SK-N-SH (cell line): ENCODE data around the gene SNF8.

ENCODE experiments used
- CTCF ChIP-seq: fragments of 200-600 bp; sonication (generic); IDR thresholded peaks from 2 replicates; pipeline ENCODE4 v1.6.1; 2017; ENCODE audit warnings: antibody characterized with exemption, mild to moderate bottlenecking, moderate library complexity
- EP300 ChIP-seq, 2 experiments: IDR thresholded peaks; 2 replicates each; pipeline versions ENCODE4 v1.4.0 to v1.6.1; 2012; ENCODE audit warnings: borderline replicate concordance in 1 of 2, low read depth in 1 of 2, low read length in 1 of 2
- EZH2phosphoT487 ChIP-seq: fragments of 200-600 bp; sonication (generic); IDR thresholded peaks from 2 replicates; pipeline ENCODE4 v1.6.1; 2017; ENCODE audit warnings: low read depth, mixed run types, mild to moderate bottlenecking, antibody characterized with exemption, moderate library complexity, borderline replicate concordance
- FOXM1 ChIP-seq: IDR thresholded peaks from 2 replicates; pipeline ENCODE4 v1.4.0; 2012; ENCODE audit warnings: low read depth, mild to moderate bottlenecking
- GABPA ChIP-seq: IDR thresholded peaks from 2 replicates; pipeline ENCODE4 v1.4.0; 2012; ENCODE audit warnings: low read depth, mild to moderate bottlenecking
- MAX ChIP-seq: IDR thresholded peaks from 2 replicates; pipeline ENCODE4 v1.4.0; 2012; ENCODE audit warnings: low read depth
- NRF1 ChIP-seq: IDR thresholded peaks from 2 replicates; pipeline ENCODE4 v1.6.1; 2012; ENCODE audit warnings: low read depth, mild to moderate bottlenecking, low read length
- PBX3 ChIP-seq: IDR thresholded peaks from 2 replicates; pipeline ENCODE4; 2012
- POLR2AphosphoS5 ChIP-seq: IDR thresholded peaks from 2 replicates; pipeline ENCODE4 v1.6.1; 2012; ENCODE audit warnings: low read depth, low read length
- RCOR1 ChIP-seq: fragments of 150-350 bp; IDR thresholded peaks from 2 replicates; pipeline ENCODE4 v1.6.1; 2017; ENCODE audit warnings: antibody characterized with exemption, low read length
- REST ChIP-seq: IDR thresholded peaks from 2 replicates; pipeline ENCODE4 v1.6.1; 2012; ENCODE audit warnings: mild to moderate bottlenecking, low read depth, low read length, moderate library complexity
- RXRA ChIP-seq: IDR thresholded peaks from 2 replicates; pipeline ENCODE4 v1.4.0; 2012; ENCODE audit warnings: low read depth, mild to moderate bottlenecking, borderline replicate concordance
- SIN3A ChIP-seq: IDR thresholded peaks from 2 replicates; pipeline ENCODE4 v1.6.1; 2012; ENCODE audit warnings: low read depth, mild to moderate bottlenecking, low read length, moderate library complexity, borderline replicate concordance
- USF2 ChIP-seq: fragments of 150-350 bp; IDR thresholded peaks from 2 replicates; pipeline ENCODE4 v1.6.1; 2017; ENCODE audit warnings: antibody characterized with exemption, low read length, low read depth, borderline replicate concordance

- no peak for TF ChIP-seq CTCF
- no peak for TF ChIP-seq EZH2phosphoT487
- TF ChIP-seq MAX, result peak; percentile 20; the same call in 1 of the 2 replicates
- TF ChIP-seq PBX3, result no peak
- peak; percentile 40; the same call in 1 of the 2 replicates for TF ChIP-seq POLR2AphosphoS5
- no peak for TF ChIP-seq SIN3A
- TF ChIP-seq REST, result no peak
- TF ChIP-seq RXRA, result no peak
- TF ChIP-seq NRF1, result no peak
- no peak for TF ChIP-seq EP300 (IDR thresholded peaks at IDR 0.05; ENCODE audit: borderline replicate concordance in 1 of 2, low read depth in 1 of 2, low read length in 1 of 2)
- TF ChIP-seq FOXM1, result no peak
- no peak for TF ChIP-seq RCOR1
- TF ChIP-seq USF2, result no peak
- no peak for TF ChIP-seq GABPA
Observed at GRCh38 chr17:48910370-48910769, 34.3 kb downstream of the SNF8 start.
